SK-N-SH treated with all-trans-retinoic acid at 6 μM for 48 hours (cell line): ENCODE results near the gene PRKG2.

ENCODE experiments used
- ATAC-seq: fragments of 200-7000 bp; cut with Tn5 transposase; 3 replicates; pipeline ENCODE4 v1.9.1; 2020; ENCODE audit warnings: mild to moderate bottlenecking, moderate library complexity
- BACH2 ChIP-seq: fragments of 250-450 bp; sonication (Bioruptor Pico); IDR thresholded peaks from 2 replicates; pipeline ENCODE4 v1.9.0; 2021; ENCODE audit warnings: mild to moderate bottlenecking, borderline replicate concordance
- CREB5 ChIP-seq: fragments of 250-450 bp; sonication (Bioruptor Pico); IDR thresholded peaks from 2 replicates; pipeline ENCODE4 v1.5.1; 2020; ENCODE audit warnings: low read depth, mild to moderate bottlenecking, moderate library complexity
- CSDC2 ChIP-seq: fragments of 250-450 bp; sonication (Bioruptor Pico); IDR thresholded peaks from 2 replicates; pipeline ENCODE4 v1.5.0; 2020; ENCODE audit warnings: mild to moderate bottlenecking, moderate library complexity
- CSRNP3 ChIP-seq: fragments of 250-450 bp; sonication (Bioruptor Pico); IDR thresholded peaks from 2 replicates; pipeline ENCODE4 v1.5.1; 2021; ENCODE audit warnings: mild to moderate bottlenecking, moderate library complexity
- ESRRG ChIP-seq: fragments of 250-450 bp; sonication (Bioruptor Pico); IDR thresholded peaks from 2 replicates; pipeline ENCODE4 v1.6.1; 2021; ENCODE audit warnings: mild to moderate bottlenecking
- OSR1 ChIP-seq: fragments of 250-450 bp; sonication (Bioruptor Pico); IDR thresholded peaks from 2 replicates; pipeline ENCODE4 v1.8.0; 2022; ENCODE audit warnings: moderate library complexity, mild to moderate bottlenecking, inconsistent platforms
- PATZ1 ChIP-seq: fragments of 250-450 bp; sonication (Bioruptor Pico); IDR thresholded peaks from 2 replicates; pipeline ENCODE4 v1.8.0; 2020; ENCODE audit warnings: mild to moderate bottlenecking, moderate library complexity, borderline replicate concordance
- POU6F1 ChIP-seq: fragments of 250-450 bp; sonication (Bioruptor Pico); IDR thresholded peaks from 2 replicates; pipeline ENCODE4 v1.8.0; 2021; ENCODE audit warnings: low read depth, mild to moderate bottlenecking, moderate library complexity, borderline replicate concordance
- PPARA ChIP-seq: fragments of 250-450 bp; sonication (Bioruptor Pico); IDR thresholded peaks from 2 replicates; pipeline ENCODE4 v1.5.0; 2020; ENCODE audit warnings: mild to moderate bottlenecking, borderline replicate concordance
- RARB ChIP-seq: fragments of 250-450 bp; sonication (Bioruptor Pico); IDR thresholded peaks from 2 replicates; pipeline ENCODE4 v1.8.0; 2021; ENCODE audit warnings: mild to moderate bottlenecking, moderate library complexity
- SNAI2 ChIP-seq: fragments of 250-450 bp; sonication (Bioruptor Pico); IDR thresholded peaks from 2 replicates; pipeline ENCODE4 v1.5.0; 2020; ENCODE audit warnings: mild to moderate bottlenecking, moderate library complexity
- TCF4 ChIP-seq: fragments of 250-450 bp; sonication (Bioruptor Pico); IDR thresholded peaks from 2 replicates; pipeline ENCODE4 v1.8.0; 2021; ENCODE audit warnings: mild to moderate bottlenecking, moderate library complexity, borderline replicate concordance
- TOX ChIP-seq: fragments of 250-450 bp; sonication (Bioruptor Pico); IDR thresholded peaks from 2 replicates; pipeline ENCODE4 v1.8.0; 2021; ENCODE audit warnings: mild to moderate bottlenecking, moderate library complexity, borderline replicate concordance
- TSHZ2 ChIP-seq: fragments of 250-450 bp; sonication (Bioruptor Pico); IDR thresholded peaks from 2 replicates; pipeline ENCODE4 v1.5.0; 2020; ENCODE audit warnings: mild to moderate bottlenecking, moderate library complexity
- ZC3H10 ChIP-seq: fragments of 250-450 bp; sonication (Bioruptor Pico); IDR thresholded peaks from 2 replicates; pipeline ENCODE4 v1.5.1; 2021; ENCODE audit warnings: mild to moderate bottlenecking, moderate library complexity
- ZFP3 ChIP-seq: fragments of 250-450 bp; sonication (Bioruptor Pico); IDR thresholded peaks from 2 replicates; pipeline ENCODE4 v1.5.0; 2020; ENCODE audit warnings: mild to moderate bottlenecking, moderate library complexity
- ZFP30 ChIP-seq: fragments of 450-650 bp; formaldehyde crosslinking; IDR thresholded peaks from 2 replicates; pipeline ENCODE4 v1.5.0; 2022; ENCODE audit warnings: mild to moderate bottlenecking, moderate library complexity
- ZNF565 ChIP-seq: fragments of 450-650 bp; formaldehyde crosslinking; conservative IDR thresholded peaks from 2 replicates; pipeline ENCODE4 v1.5.0; 2020; ENCODE audit warnings: low read depth, mild to moderate bottlenecking, moderate library complexity
- ZNF8 ChIP-seq: fragments of 450-650 bp; formaldehyde crosslinking; IDR thresholded peaks from 2 replicates; pipeline ENCODE4 v1.5.0; 2020; ENCODE audit warnings: mild to moderate bottlenecking, moderate library complexity

The PRKG2 gene

GRCh38 chr4:81085979-81086378, 129.0 kb downstream of the PRKG2 start:
- ATAC-seq: no peak
- TF ChIP-seq CSDC2 (no peak), ZFP30 (CRISPR knock-in tag) (no peak), ZFP3 (CRISPR knock-in tag) (no peak), ESRRG (CRISPR knock-in tag) (no peak), RARB (CRISPR knock-in tag) (no peak), ZC3H10 (CRISPR knock-in tag) (no peak), PATZ1 (no peak), CREB5 (no peak), TOX (CRISPR knock-in tag) (no peak), TSHZ2 (CRISPR knock-in tag) (no peak), TCF4 (CRISPR knock-in tag) (no peak), POU6F1 (CRISPR knock-in tag) (no peak), BACH2 (no peak), CSRNP3 (CRISPR knock-in tag) (no peak), ZNF565 (CRISPR knock-in tag) (no peak), ZNF8 (CRISPR knock-in tag) (no peak), SNAI2 (no peak)

GRCh38 chr4:81085291-81085690, 129.7 kb downstream of the PRKG2 start:
- TF ChIP-seq ZNF565 (CRISPR knock-in tag) (no peak), PPARA (no peak), CREB5 (no peak), CSDC2 (no peak), ZC3H10 (CRISPR knock-in tag) (no peak), TCF4 (CRISPR knock-in tag) (no peak), OSR1 (CRISPR knock-in tag) (no peak), RARB (CRISPR knock-in tag) (no peak), BACH2 (no peak)

GRCh38 chr4:81084634-81085033, 130.4 kb downstream of the PRKG2 start:
- no peak for ATAC-seq
- TF ChIP-seq CREB5 (no peak), ZC3H10 (CRISPR knock-in tag) (no peak), BACH2 (no peak), CSRNP3 (CRISPR knock-in tag) (no peak), ESRRG (CRISPR knock-in tag) (no peak), POU6F1 (CRISPR knock-in tag) (no peak), SNAI2 (no peak), ZFP30 (CRISPR knock-in tag) (no peak)

More at GRCh38 chr4:81085291-81085690, 129.7 kb downstream of the PRKG2 start:
- no peak for ATAC-seq
